GM12878 (cell line): ENCODE measurements around the gene MTRF1.

Source experiments
- LARP7 ChIP-seq: fragments of 450-650 bp; IDR thresholded peaks from 2 replicates; pipeline ENCODE4 v1.6.1; 2017; ENCODE audit warnings: mild to moderate bottlenecking
- NRF1 ChIP-seq: conservative IDR thresholded peaks from 2 replicates; pipeline ENCODE4 v1.6.1; 2011; ENCODE audit warnings: mild to moderate bottlenecking, low read depth, low read length, improper control_type of control experiment
- POLR2A ChIP-seq: IDR thresholded peaks from 2 replicates; pipeline ENCODE4 v1.6.1; 2011; ENCODE audit warnings: low read depth, mild to moderate bottlenecking, low read length
- SUZ12 ChIP-seq: fragments of 200-600 bp; sonication (generic); IDR thresholded peaks from one replicate; pipeline ENCODE4 v1.6.1; 2018; ENCODE audit warnings: antibody characterized with exemption, mild to moderate bottlenecking; ENCODE audit not compliant: unreplicated experiment
- TCF7 ChIP-seq: IDR thresholded peaks from 2 replicates; pipeline ENCODE4 v1.6.1; 2014; ENCODE audit warnings: antibody characterized with exemption, borderline replicate concordance
- TF ChIP-seq, protein P1 (sequence below): fragments of 450-650 bp; IDR thresholded peaks from 2 replicates; pipeline ENCODE4 v1.6.1; 2017; ENCODE audit warnings: mild to moderate bottlenecking, low read depth, inconsistent platforms; ENCODE audit not compliant: poor library complexity, severe bottlenecking
- TF ChIP-seq, protein P2 (sequence below): IDR thresholded peaks from 2 replicates; pipeline ENCODE4 v1.6.1; 2012; ENCODE audit warnings: low read depth, low read length, improper control_type of control experiment

DNA sequence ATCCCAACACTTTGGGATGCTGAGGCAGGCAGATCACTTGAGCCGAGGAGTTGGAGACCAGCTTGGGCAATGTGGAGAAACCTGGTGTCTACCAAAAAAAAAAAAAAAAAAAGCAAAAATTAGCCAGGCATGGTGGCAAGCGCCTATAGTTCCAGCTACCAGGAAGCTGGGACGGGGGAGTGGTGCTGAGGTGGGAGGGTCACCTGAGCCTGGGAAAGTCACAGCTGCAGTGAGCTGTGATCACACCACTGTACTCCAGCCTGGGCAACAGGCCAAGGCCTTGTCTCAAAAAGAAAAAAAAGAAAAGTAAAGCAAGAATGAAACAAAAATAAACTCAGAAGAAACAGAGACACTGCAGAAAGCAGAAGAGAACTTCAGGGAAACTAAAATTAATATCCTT is 31.6 kb downstream of the MTRF1 start:
- TF ChIP-seq POLR2A (no peak), LARP7 (no peak), SUZ12 (no peak), TCF7 (no peak), NRF1 (no peak)
- TF ChIP-seq, protein P1, sequence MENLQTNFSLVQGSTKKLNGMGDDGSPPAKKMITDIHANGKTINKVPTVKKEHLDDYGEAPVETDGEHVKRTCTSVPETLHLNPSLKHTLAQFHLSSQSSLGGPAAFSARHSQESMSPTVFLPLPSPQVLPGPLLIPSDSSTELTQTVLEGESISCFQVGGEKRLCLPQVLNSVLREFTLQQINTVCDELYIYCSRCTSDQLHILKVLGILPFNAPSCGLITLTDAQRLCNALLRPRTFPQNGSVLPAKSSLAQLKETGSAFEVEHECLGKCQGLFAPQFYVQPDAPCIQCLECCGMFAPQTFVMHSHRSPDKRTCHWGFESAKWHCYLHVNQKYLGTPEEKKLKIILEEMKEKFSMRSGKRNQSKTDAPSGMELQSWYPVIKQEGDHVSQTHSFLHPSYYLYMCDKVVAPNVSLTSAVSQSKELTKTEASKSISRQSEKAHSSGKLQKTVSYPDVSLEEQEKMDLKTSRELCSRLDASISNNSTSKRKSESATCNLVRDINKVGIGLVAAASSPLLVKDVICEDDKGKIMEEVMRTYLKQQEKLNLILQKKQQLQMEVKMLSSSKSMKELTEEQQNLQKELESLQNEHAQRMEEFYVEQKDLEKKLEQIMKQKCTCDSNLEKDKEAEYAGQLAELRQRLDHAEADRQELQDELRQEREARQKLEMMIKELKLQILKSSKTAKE = no peak
- TF ChIP-seq, protein P2, sequence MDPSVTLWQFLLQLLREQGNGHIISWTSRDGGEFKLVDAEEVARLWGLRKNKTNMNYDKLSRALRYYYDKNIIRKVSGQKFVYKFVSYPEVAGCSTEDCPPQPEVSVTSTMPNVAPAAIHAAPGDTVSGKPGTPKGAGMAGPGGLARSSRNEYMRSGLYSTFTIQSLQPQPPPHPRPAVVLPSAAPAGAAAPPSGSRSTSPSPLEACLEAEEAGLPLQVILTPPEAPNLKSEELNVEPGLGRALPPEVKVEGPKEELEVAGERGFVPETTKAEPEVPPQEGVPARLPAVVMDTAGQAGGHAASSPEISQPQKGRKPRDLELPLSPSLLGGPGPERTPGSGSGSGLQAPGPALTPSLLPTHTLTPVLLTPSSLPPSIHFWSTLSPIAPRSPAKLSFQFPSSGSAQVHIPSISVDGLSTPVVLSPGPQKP = no peak
